ENCODE measurements around the gene STK38L.

GRCh38 chr12:27292718-27293117 lies 48.6 kb downstream of the STK38L start:
- TF ChIP-seq CTCF (IDR thresholded peaks at IDR 0.05; ENCODE audit: insufficient read depth, low read depth, low read length) (no peak), EZH2 (IDR thresholded peaks at IDR 0.05; ENCODE audit: insufficient read depth, low read length) (no peak)

Measured in astrocyte (in vitro differentiated cells and primary cell).